Measurements from ENCODE around the gene CC2D1A. TPM values are rescaled to one million over a fixed set of nuclear protein-coding genes. Genes with fewer than 3 reads are reported as not detected.
"Not testable (repeated sequence)": the region's sequence is repeated elsewhere in the genome, so short reads cannot be mapped to it uniquely, and the experiment has no call there.

The CC2D1A gene
- total RNA-seq, 1 donor from 2014 or later: 38.5 TPM

GRCh38 chr19:13972368-13973155, 66.6 kb downstream of the CC2D1A start:
- peaks cover 26% of the 10 kb centered on the region for H3K36me3 Mint-ChIP-seq (ENCODE audit: low read depth)

GRCh38 chr19:13973479-13973878, 67.5 kb downstream of the CC2D1A start:
- H3K27me3 Mint-ChIP-seq; intact Hi-C loops (cut with micrococcal nuclease); H3K4me1 Mint-ChIP-seq; H3K4me3 Mint-ChIP-seq; DNase-seq; H3K9me3 Mint-ChIP-seq; H3K27ac Mint-ChIP-seq: not testable (repeated sequence)
- H3K36me3 Mint-ChIP-seq (ENCODE audit: low read depth): peaks cover 26% of the 10 kb centered on the region

More at GRCh38 chr19:13972368-13973155, 66.6 kb downstream of the CC2D1A start:
- no peak for DNase-seq
- H3K4me3 Mint-ChIP-seq: no peak overlapping the region
- intact Hi-C loops (cut with micrococcal nuclease): no loop called here
- no peaks in the 10 kb centered on the region for H3K9me3 Mint-ChIP-seq
- H3K27me3 Mint-ChIP-seq: no peaks in the 10 kb centered on the region
- no peak overlapping the region for H3K27ac Mint-ChIP-seq
- peaks cover 5% of the 10 kb centered on the region for H3K4me1 Mint-ChIP-seq

- Mint-ChIP-seq H3K4me3 (no peak overlapping the region), H3K9me3 (no peaks in the 10 kb centered on the region), H3K27me3 (no peaks in the 10 kb centered on the region), H3K36me3 (ENCODE audit: low read depth) (peaks cover 21% of the 10 kb centered on the region), H3K27ac (no peak overlapping the region), H3K4me1 (peaks cover 5% of the 10 kb centered on the region)
- intact Hi-C loops (cut with micrococcal nuclease): no loop called here
- peak; percentile 79 for DNase-seq
Observed at GRCh38 chr19:13974073-13974472, 68.1 kb downstream of the CC2D1A start.

- H3K27ac Mint-ChIP-seq: no peak overlapping the region
- H3K9me3 Mint-ChIP-seq: no peaks in the 10 kb centered on the region
- DNase-seq: no peak
- H3K27me3 Mint-ChIP-seq: no peaks in the 10 kb centered on the region
- peaks cover 5% of the 10 kb centered on the region for H3K4me1 Mint-ChIP-seq
- intact Hi-C loops (cut with micrococcal nuclease): no loop called here
- peaks cover 20% of the 10 kb centered on the region for H3K36me3 Mint-ChIP-seq (ENCODE audit: low read depth)
- H3K4me3 Mint-ChIP-seq: no peak overlapping the region
Observed at GRCh38 chr19:13975870-13976269, 69.9 kb downstream of the CC2D1A start.

- Mint-ChIP-seq H3K4me1 (peaks cover 7% of the 10 kb centered on the region), H3K27ac (no peak overlapping the region), H3K9me3 (no peaks in the 10 kb centered on the region), H3K4me3 (no peak overlapping the region), H3K27me3 (no peaks in the 10 kb centered on the region), H3K36me3 (ENCODE audit: low read depth) (peaks cover 21% of the 10 kb centered on the region)
- intact Hi-C loops (cut with micrococcal nuclease): no loop called here
- DNase-seq: no peak
Observed at GRCh38 chr19:13976446-13976845, 70.4 kb downstream of the CC2D1A start.

- Mint-ChIP-seq H3K4me3 (no peak overlapping the region), H3K27me3 (no peaks in the 10 kb centered on the region), H3K27ac (no peak overlapping the region)
Observed at GRCh38 chr19:13977803-13978202, 71.8 kb downstream of the CC2D1A start.

GRCh38 chr19:13978351-13979243, 72.6 kb downstream of the CC2D1A start:
- Mint-ChIP-seq H3K9me3 (no peaks in the 10 kb centered on the region), H3K4me3 (no peak overlapping the region), H3K27ac (no peak overlapping the region), H3K27me3 (no peaks in the 10 kb centered on the region), H3K4me1 (peaks cover 12% of the 10 kb centered on the region), H3K36me3 (ENCODE audit: low read depth) (peaks cover 17% of the 10 kb centered on the region)
- no peak for DNase-seq
- intact Hi-C loops (cut with micrococcal nuclease): no loop called here

More at GRCh38 chr19:13977803-13978202, 71.8 kb downstream of the CC2D1A start:
- Mint-ChIP-seq H3K9me3 (no peaks in the 10 kb centered on the region), H3K4me1 (peaks cover 12% of the 10 kb centered on the region), H3K36me3 (ENCODE audit: low read depth) (peaks cover 20% of the 10 kb centered on the region)
- no peak for DNase-seq
- intact Hi-C loops (cut with micrococcal nuclease): no loop called here

GRCh38 chr19:13979244-13979615, 73.2 kb downstream of the CC2D1A start:
- intact Hi-C loops (cut with micrococcal nuclease): no loop called here
- Mint-ChIP-seq H3K27me3 (no peaks in the 10 kb centered on the region), H3K4me1 (peaks cover 8% of the 10 kb centered on the region), H3K4me3 (no peak overlapping the region), H3K36me3 (ENCODE audit: low read depth) (peaks cover 13% of the 10 kb centered on the region), H3K27ac (no peak overlapping the region), H3K9me3 (no peaks in the 10 kb centered on the region)
- no peak for DNase-seq

- Mint-ChIP-seq H3K27me3 (no peaks in the 10 kb centered on the region), H3K4me1 (peaks cover 6% of the 10 kb centered on the region), H3K27ac (no peak overlapping the region), H3K36me3 (ENCODE audit: low read depth) (peaks cover 12% of the 10 kb centered on the region), H3K9me3 (no peaks in the 10 kb centered on the region), H3K4me3 (no peak overlapping the region)
- DNase-seq: no peak
- intact Hi-C loops (cut with micrococcal nuclease): no loop called here
Observed at GRCh38 chr19:13979686-13980085, 73.7 kb downstream of the CC2D1A start.

GRCh38 chr19:13980340-13980739, 74.3 kb downstream of the CC2D1A start:
- DNase-seq: no peak
- H3K4me3 Mint-ChIP-seq: no peak overlapping the region
- intact Hi-C loops (cut with micrococcal nuclease): no loop called here
- H3K9me3 Mint-ChIP-seq: no peaks in the 10 kb centered on the region
- peaks cover 8% of the 10 kb centered on the region for H3K4me1 Mint-ChIP-seq
- no peak overlapping the region for H3K27ac Mint-ChIP-seq
- H3K27me3 Mint-ChIP-seq: no peaks in the 10 kb centered on the region
- H3K36me3 Mint-ChIP-seq (ENCODE audit: low read depth): peaks cover 8% of the 10 kb centered on the region

Other genes with a start within 250 kb of the CC2D1A start
- 42.9 and 46.7 TPM in 2 replicates for gene MRI1, start 141.7 kb upstream of the CC2D1A start, total RNA-seq
- 142 and 143 TPM in 2 replicates for gene C19orf53, start 131.7 kb upstream of the CC2D1A start, total RNA-seq
- 7.3 and 7.5 TPM in 2 replicates for gene ZSWIM4, start 110.8 kb upstream of the CC2D1A start, total RNA-seq
- gene NANOS3, start 29.1 kb upstream of the CC2D1A start, total RNA-seq: 1.4 and 1.9 TPM in 2 replicates
- 16.2 and 18.6 TPM in 2 replicates for gene BRME1, start 84 bp upstream of the CC2D1A start, total RNA-seq
- not detected in 2 replicates for gene PODNL1, start 32.2 kb downstream of the CC2D1A start, total RNA-seq
- 61.5 and 63.2 TPM in 2 replicates for gene DCAF15, start 46.3 kb downstream of the CC2D1A start, total RNA-seq
- 17.0 and 18.0 TPM in 2 replicates for gene RFX1, start 100.1 kb downstream of the CC2D1A start, total RNA-seq
- not detected in 2 replicates for gene RLN3, start 121.9 kb downstream of the CC2D1A start, total RNA-seq
- 81.6 and 86.4 TPM in 2 replicates for gene IL27RA, start 125.6 kb downstream of the CC2D1A start, total RNA-seq
- gene PALM3, start 155.9 kb downstream of the CC2D1A start, total RNA-seq: 0.28 TPM in 1 of 2 replicates, not detected in the other
- gene MISP3, start 166.6 kb downstream of the CC2D1A start, total RNA-seq: 2.7 and 3.6 TPM in 2 replicates
- gene C19orf67, start 179.6 kb downstream of the CC2D1A start, total RNA-seq: 0.54 and 0.58 TPM in 2 replicates
- gene SAMD1, start 184.6 kb downstream of the CC2D1A start, total RNA-seq: 147 and 152 TPM in 2 replicates
- 62.6 and 64.7 TPM in 2 replicates for gene PRKACA, start 211.6 kb downstream of the CC2D1A start, total RNA-seq
- 85.8 and 90.2 TPM in 2 replicates for gene ASF1B, start 230.4 kb downstream of the CC2D1A start, total RNA-seq